HepG2 (cell line): ENCODE measurements around the gene RAB3A. TPM values are rescaled to one million over a fixed set of nuclear protein-coding genes. Genes with fewer than 3 reads are reported as not detected.

Source experiments
- ARHGAP35 ChIP-seq: sonication (generic); formaldehyde crosslinking; IDR thresholded peaks from 2 replicates; pipeline ENCODE4 v1.9.0; 2022; ENCODE audit warnings: mild to moderate bottlenecking, inconsistent platforms, moderate library complexity, missing genetic modification reagents, borderline replicate concordance
- ARID2 ChIP-seq: sonication (generic); formaldehyde crosslinking; IDR thresholded peaks from 2 replicates; pipeline ENCODE4 v1.8.1; 2022; ENCODE audit warnings: mild to moderate bottlenecking, missing genetic modification reagents, borderline replicate concordance
- FOSL2 ChIP-seq: sonication (generic); formaldehyde crosslinking; IDR thresholded peaks from 2 replicates; pipeline ENCODE4 v1.4.0; 2020; ENCODE audit warnings: missing genetic modification reagents
- GATA4 ChIP-seq: sonication (generic); IDR thresholded peaks from 2 replicates; pipeline ENCODE4 v1.6.1; 2016; ENCODE audit warnings: antibody characterized with exemption, low read depth, borderline replicate concordance
- ISL2 ChIP-seq: sonication (generic); formaldehyde crosslinking; IDR thresholded peaks from 2 replicates; pipeline ENCODE4 v1.5.0; 2020; ENCODE audit warnings: missing genetic modification reagents
- MIER2 ChIP-seq: IDR thresholded peaks from 2 replicates; pipeline ENCODE4 v1.6.1; 2016; ENCODE audit warnings: missing biosample characterization, missing genetic modification reagents
- NFATC3 ChIP-seq: sonication (generic); formaldehyde crosslinking; IDR thresholded peaks from 2 replicates; pipeline ENCODE4 v1.5.1; 2020; ENCODE audit warnings: mild to moderate bottlenecking, missing genetic modification reagents
- SMAD9 ChIP-seq: sonication (generic); formaldehyde crosslinking; IDR thresholded peaks from 2 replicates; pipeline ENCODE4 v1.5.1; 2020; ENCODE audit warnings: mild to moderate bottlenecking, missing genetic modification reagents
- SNAPC4 ChIP-seq: sonication (generic); formaldehyde crosslinking; IDR thresholded peaks from 2 replicates; pipeline ENCODE4 v1.4.0; 2020; ENCODE audit warnings: mild to moderate bottlenecking, missing genetic modification reagents
- TBP ChIP-seq: sonication (generic); formaldehyde crosslinking; IDR thresholded peaks from 2 replicates; pipeline ENCODE4 v1.5.0; 2020; ENCODE audit warnings: missing genetic modification reagents
- ZIK1 ChIP-seq: sonication (generic); formaldehyde crosslinking; IDR thresholded peaks from 2 replicates; pipeline ENCODE4 v1.5.0; 2020; ENCODE audit warnings: mild to moderate bottlenecking, low read depth, missing genetic modification reagents, borderline replicate concordance
- ZNF281 ChIP-seq: sonication (generic); formaldehyde crosslinking; IDR thresholded peaks from 2 replicates; pipeline ENCODE4 v1.4.0; 2020; ENCODE audit warnings: missing genetic modification reagents, borderline replicate concordance
- ZNF431 ChIP-seq: sonication (generic); formaldehyde crosslinking; IDR thresholded peaks from 2 replicates; pipeline ENCODE4 v1.9.0; 2022; ENCODE audit warnings: missing genetic modification reagents, low read depth, mild to moderate bottlenecking, borderline replicate concordance
- ZNF580 ChIP-seq: IDR thresholded peaks from 2 replicates; pipeline ENCODE4 v1.6.1; 2016; ENCODE audit warnings: low read depth, borderline replicate concordance
- ZNF589 ChIP-seq: sonication (generic); formaldehyde crosslinking; conservative IDR thresholded peaks from 2 replicates; pipeline ENCODE4 v1.8.0; 2022; ENCODE audit warnings: mild to moderate bottlenecking, moderate library complexity, missing genetic modification reagents
- ZNF678 ChIP-seq: sonication (generic); formaldehyde crosslinking; IDR thresholded peaks from 2 replicates; pipeline ENCODE4 v1.4.0; 2020; ENCODE audit warnings: mild to moderate bottlenecking, missing genetic modification reagents
- ZNF7 ChIP-seq: IDR thresholded peaks from 2 replicates; pipeline ENCODE4 v1.6.1; 2016; ENCODE audit warnings: missing biosample characterization, missing genetic modification reagents
- ZNF749 ChIP-seq: sonication (generic); formaldehyde crosslinking; IDR thresholded peaks from 2 replicates; pipeline ENCODE4 v1.8.0; 2022; ENCODE audit warnings: mild to moderate bottlenecking, missing genetic modification reagents, moderate library complexity, borderline replicate concordance
- ZNF773 ChIP-seq: sonication (generic); formaldehyde crosslinking; IDR thresholded peaks from 2 replicates; pipeline ENCODE4 v1.4.0; 2020; ENCODE audit warnings: missing genetic modification reagents, borderline replicate concordance
- ZNF777 ChIP-seq: sonication (generic); formaldehyde crosslinking; IDR thresholded peaks from 2 replicates; pipeline ENCODE4 v1.4.0; 2020; ENCODE audit warnings: missing genetic modification reagents
- ZNF850 ChIP-seq: sonication (generic); formaldehyde crosslinking; conservative IDR thresholded peaks from 2 replicates; pipeline ENCODE4 v1.9.0; 2021; ENCODE audit warnings: mild to moderate bottlenecking, missing genetic modification reagents
- polyA plus RNA-seq, 8 experiments: library from polyadenylated mRNA; depleted of rRNA in 3 of 8; stranded (reverse) in 7 of 8; unstranded in 1 of 8; fragments of >200 nt; fragmentation: Illumina TruSeq in 4 of 8; extraction: Trizol in 4 of 8; gene quantifications; 2 replicates each; pipeline versions ENCODE4 v1.2.1 to v1.2.3, GENCODE V29; 2011 to 2016; ENCODE audit warnings: low read depth in 4 of 8, missing spikeins in 1 of 8, mixed read lengths in 1 of 8; ENCODE audit not compliant: insufficient read depth in 1 of 8
- total RNA-seq, 5 experiments: library from RNA; depleted of rRNA; stranded (reverse); fragments of >200 nt; fragmentation: Illumina TruSeq; extraction: Trizol; gene quantifications; 2 replicates each; pipeline ENCODE4 v1.2.3, GENCODE V29; 2016; ENCODE audit warnings: low read depth in 1 of 5

Gene RAB3A
- total and polyA plus RNA-seq, 2 of the 13 experiments (the other 11 are each of a cell fraction or from before 2014, with no cell fraction given) = 0.58 to 0.98 TPM

- TF ChIP-seq ZNF749 (CRISPR knock-in tag) = no peak
- no peak for TF ChIP-seq ZNF777 (CRISPR knock-in tag)
- TF ChIP-seq FOSL2 (CRISPR knock-in tag) = no peak
- TF ChIP-seq GATA4 = no peak
- no peak for TF ChIP-seq NFATC3 (CRISPR knock-in tag)
- TF ChIP-seq ZNF580 (CRISPR knock-in tag) = no peak
- TF ChIP-seq ARID2 = no peak
- TF ChIP-seq SNAPC4 (CRISPR knock-in tag) = no peak
- TF ChIP-seq ZNF678 = no peak
- peak; percentile 14; the same call in 1 of the 2 replicates for TF ChIP-seq ZIK1 (CRISPR knock-in tag)
- no peak for TF ChIP-seq ZNF431 (CRISPR knock-in tag)
- TF ChIP-seq ZNF281 (CRISPR knock-in tag) = no peak
- TF ChIP-seq ZNF850 = no peak
- TF ChIP-seq SMAD9 = no peak
- peak; percentile 2; the same call in 1 of the 2 replicates for TF ChIP-seq ISL2 (CRISPR knock-in tag)
- TF ChIP-seq ZNF589 (CRISPR knock-in tag) = no peak
- TF ChIP-seq ZNF7 (CRISPR knock-in tag) = no peak
- 0 out of 2 replicates have a peak, but pooled peaks have one; percentile 1 for TF ChIP-seq ARHGAP35 (CRISPR knock-in tag)
- no peak for TF ChIP-seq MIER2
- TF ChIP-seq ZNF773 = no peak
- no peak for TF ChIP-seq TBP
Measured at GRCh38 chr19:18152817-18153555, 50.9 kb downstream of the RAB3A start, which contains the start of gene PIK3R2 (continued).
